ENCODE data around the gene PDZD8. TPM values are rescaled to one million over a fixed set of nuclear protein-coding genes. Genes with fewer than 3 reads are reported as not detected.

The PDZD8 gene
- total RNA-seq, 1 donor from 2014 or later: 21.0 TPM

- Histone ChIP-seq H3K36me3 (no peaks in the 10 kb centered on the region), H3K27ac (no peak overlapping the region), H3K4me3 (no peak overlapping the region), H3K9me3 (no peaks in the 10 kb centered on the region), H3K27me3 (no peaks in the 10 kb centered on the region), H3K4me1 (no peaks in the 10 kb centered on the region)
- intact Hi-C loops (cut with DNase I): no loop called here
- no peak for DNase-seq (ENCODE audit: low spot score in 2 of 2)
- no peak for TF ChIP-seq CTCF (IDR thresholded peaks at IDR 0.05)
These were observed 118.3 kb downstream of the PDZD8 start for GRCh38 chr10:117256910-117257309.

GRCh38 chr10:117255835-117256460 is 119.3 kb downstream of the PDZD8 start:
- intact Hi-C loops (cut with DNase I): no loop called here

GRCh38 chr10:117254774-117255735 is 120.2 kb downstream of the PDZD8 start:
- Histone ChIP-seq H3K4me3 (no peak overlapping the region), H3K9me3 (no peaks in the 10 kb centered on the region), H3K27ac (no peak overlapping the region), H3K27me3 (no peaks in the 10 kb centered on the region), H3K36me3 (no peaks in the 10 kb centered on the region), H3K4me1 (no peaks in the 10 kb centered on the region)
- intact Hi-C loops (cut with DNase I): no loop called here
- DNase-seq (ENCODE audit: low spot score in 2 of 2): no peak
- TF ChIP-seq CTCF (IDR thresholded peaks at IDR 0.05): no peak

More at GRCh38 chr10:117255835-117256460, 119.3 kb downstream of the PDZD8 start:
- Histone ChIP-seq H3K4me1 (no peaks in the 10 kb centered on the region), H3K27ac (no peak overlapping the region), H3K36me3 (no peaks in the 10 kb centered on the region), H3K27me3 (no peaks in the 10 kb centered on the region), H3K9me3 (no peaks in the 10 kb centered on the region), H3K4me3 (no peak overlapping the region)
- no peak for DNase-seq (ENCODE audit: low spot score in 2 of 2)
- no peak for TF ChIP-seq CTCF (IDR thresholded peaks at IDR 0.05)

- no peaks in the 10 kb centered on the region for H3K36me3 ChIP-seq
- no peak for DNase-seq (ENCODE audit: low spot score in 2 of 2)
- intact Hi-C loops (cut with DNase I): no loop called here
These were observed 120.9 kb downstream of the PDZD8 start for GRCh38 chr10:117254338-117254737.

GRCh38 chr10:117253908-117254307 is 121.3 kb downstream of the PDZD8 start:
- Histone ChIP-seq H3K27me3 (no peaks in the 10 kb centered on the region), H3K27ac (no peak overlapping the region), H3K36me3 (no peaks in the 10 kb centered on the region), H3K4me1 (no peaks in the 10 kb centered on the region), H3K4me3 (no peak overlapping the region), H3K9me3 (no peaks in the 10 kb centered on the region)
- no peak for TF ChIP-seq CTCF (IDR thresholded peaks at IDR 0.05)
- no peak for DNase-seq (ENCODE audit: low spot score in 2 of 2)
- intact Hi-C loops (cut with DNase I): no loop called here

More at GRCh38 chr10:117254338-117254737, 120.9 kb downstream of the PDZD8 start:
- no peaks in the 10 kb centered on the region for H3K4me1 ChIP-seq
- no peak overlapping the region for H3K27ac ChIP-seq
- H3K9me3 ChIP-seq: no peaks in the 10 kb centered on the region
- H3K4me3 ChIP-seq: no peak overlapping the region
- no peaks in the 10 kb centered on the region for H3K27me3 ChIP-seq
- TF ChIP-seq CTCF (IDR thresholded peaks at IDR 0.05): no peak

Measured in ascending aorta (tissue), 2 donors.